ENCODE measurements around the gene AOPEP. TPM values are rescaled to one million over a fixed set of nuclear protein-coding genes. Genes with fewer than 3 reads are reported as not detected.
A peak's percentile ranks its signal among the peaks of the same experiment; 100 is the strongest.

The AOPEP gene
- polyA plus RNA-seq, 1 of the 3 experiments (the other 2 are of a cell fraction), result 54.6 TPM

- Histone ChIP-seq H3F3A (replicated peaks; ENCODE audit: insufficient read depth) (peaks cover 5% of the 10 kb centered on the region), H3K4me3 (ENCODE audit: low read depth in 2 of 2, low read length in 1 of 2) (no peak overlapping the region), H4K20me1 (ENCODE audit: insufficient read depth) (no peaks in the 10 kb centered on the region), H3K4me2 (no peak overlapping the region), H2AFZ (ENCODE audit: low read depth) (no peak overlapping the region), H3K4me1 (ENCODE audit: control insufficient read depth in 1 of 2, insufficient read depth in 2 of 2, low read depth in 1 of 2, low read length in 1 of 2) (peaks cover 19 to 24% of the 10 kb centered on the region in 2 experiments; a peak in 3 of 4 replicates), H3K36me3 (replicated peaks in 1 of 2; ENCODE audit: control insufficient read depth in 1 of 2, insufficient read depth in 2 of 2, low read length in 1 of 2) (peaks cover 3 to 14% of the 10 kb centered on the region in 2 experiments), H3K79me2 (ENCODE audit: insufficient read depth) (peaks cover 31% of the 10 kb centered on the region), H3K27ac (ENCODE audit: low read depth in 2 of 2, low read length in 1 of 2) (peak overlapping the region in 1 of 2 experiments; percentile 25; a peak in 1 of 4 replicates), H3K9me3 (no peaks in the 10 kb centered on the region), H3K9me2 (no peaks in the 10 kb centered on the region), H3K27me3 (ENCODE audit: insufficient read depth) (no peaks in the 10 kb centered on the region), H3K9ac (no peak overlapping the region)
- 96% methylated on average over 7 of the region's 7 CpGs for WGBS (ENCODE audit: low lambda C conversion rate)
- DNase-seq, result no peak
- ChIA-PET CTCF (interaction anchor here (0.6 to 2.7 kb wide), 10 partner anchors 8 to 371 kb away, joined by 3 to 6 read pairs (median 3); no protein-coding TSS in a partner anchor), POLR2A (interaction anchor here (1.1 kb wide), 1 partner anchor 20 kb away, joined by 3 read pairs; no protein-coding TSS in a partner anchor)
- TF ChIP-seq FOXM1 (IDR thresholded peaks at IDR 0.05; ENCODE audit: low read depth), result no peak
- no peak for TF ChIP-seq MXI1 (IDR thresholded peaks at IDR 0.05; ENCODE audit: low read depth, low read length)
- no peak for TF ChIP-seq USF2 (IDR thresholded peaks at IDR 0.05; ENCODE audit: borderline replicate concordance, low read depth, low read length)
- TF ChIP-seq USF1 (IDR thresholded peaks at IDR 0.05; ENCODE audit: borderline replicate concordance, low read depth), result no peak
Observed at GRCh38 chr9:94760010-94760409, 33.5 kb downstream of the AOPEP start.

GRCh38 chr9:94760660-94761059 is 34.2 kb downstream of the AOPEP start:
- Histone ChIP-seq H3F3A (replicated peaks; ENCODE audit: insufficient read depth) (peaks cover 5% of the 10 kb centered on the region), H4K20me1 (ENCODE audit: insufficient read depth) (no peaks in the 10 kb centered on the region), H3K4me3 (ENCODE audit: low read depth in 2 of 2, low read length in 1 of 2) (no peak overlapping the region), H3K4me1 (ENCODE audit: control insufficient read depth in 1 of 2, insufficient read depth in 2 of 2, low read depth in 1 of 2, low read length in 1 of 2) (peaks cover 19 to 24% of the 10 kb centered on the region in 2 experiments; a peak in 3 of 4 replicates), H3K9me2 (no peaks in the 10 kb centered on the region), H3K79me2 (ENCODE audit: insufficient read depth) (peaks cover 32% of the 10 kb centered on the region), H3K9me3 (no peaks in the 10 kb centered on the region), H3K4me2 (no peak overlapping the region), H3K36me3 (replicated peaks in 1 of 2; ENCODE audit: control insufficient read depth in 1 of 2, insufficient read depth in 2 of 2, low read length in 1 of 2) (peaks cover 3 to 14% of the 10 kb centered on the region in 2 experiments), H3K9ac (no peak overlapping the region), H2AFZ (ENCODE audit: low read depth) (no peak overlapping the region), H3K27ac (ENCODE audit: low read depth in 2 of 2, low read length in 1 of 2) (peak overlapping the region in 1 of 2 experiments; percentile 5; a peak in 1 of 4 replicates), H3K27me3 (ENCODE audit: insufficient read depth) (no peaks in the 10 kb centered on the region)
- WGBS (ENCODE audit: low lambda C conversion rate), result 89% methylated on average over 5 of the region's 5 CpGs
- no peak for DNase-seq
- ChIA-PET CTCF (interaction anchor here (1.0 to 2.7 kb wide), 8 partner anchors 9 to 371 kb away, joined by 3 to 6 read pairs (median 4); no protein-coding TSS in a partner anchor), POLR2A (interaction anchor here (1.1 kb wide), 1 partner anchor 20 kb away, joined by 3 read pairs; no protein-coding TSS in a partner anchor)
- TF ChIP-seq ZBTB33 (IDR thresholded peaks at IDR 0.05; ENCODE audit: borderline replicate concordance, low read depth), result no peak
- no peak for TF ChIP-seq FOXJ3 (CRISPR knock-in tag; IDR thresholded peaks at IDR 0.05)
- TF ChIP-seq NFIC (IDR thresholded peaks at IDR 0.05; ENCODE audit: borderline replicate concordance), result no peak
- no peak for TF ChIP-seq RXRA (IDR thresholded peaks at IDR 0.05; ENCODE audit: borderline replicate concordance, low read depth)
- no peak for TF ChIP-seq MAX (IDR thresholded peaks at IDR 0.05; ENCODE audit: low read depth)
- TF ChIP-seq YY1 (IDR thresholded peaks at IDR 0.05; ENCODE audit: low read depth), result no peak
- no peak for TF ChIP-seq RFX5 (IDR thresholded peaks at IDR 0.05; ENCODE audit: low read length)
- no peak for TF ChIP-seq EZH2phosphoT487 (IDR thresholded peaks at IDR 0.05; ENCODE audit: borderline replicate concordance, low read depth)
- no peak for TF ChIP-seq USF1 (IDR thresholded peaks at IDR 0.05; ENCODE audit: borderline replicate concordance, low read depth)
- TF ChIP-seq IRF3 (IDR thresholded peaks at IDR 0.05; ENCODE audit: low read depth, low read length), result no peak
- no peak for TF ChIP-seq TEAD4 (IDR thresholded peaks at IDR 0.05; ENCODE audit: borderline replicate concordance, insufficient read depth)
- TF ChIP-seq GATA2 (CRISPR knock-in tag; IDR thresholded peaks at IDR 0.05), result no peak
- no peak for TF ChIP-seq POLR2AphosphoS5 (IDR thresholded peaks at IDR 0.05; ENCODE audit: low read depth, low read length)
- TF ChIP-seq USF2 (IDR thresholded peaks at IDR 0.05; ENCODE audit: borderline replicate concordance, low read depth, low read length), result no peak
- TF ChIP-seq PBX3 (IDR thresholded peaks at IDR 0.05), result no peak
- no peak for TF ChIP-seq FOSL2 (IDR thresholded peaks at IDR 0.05; ENCODE audit: borderline replicate concordance, low read depth)
